HEK293 (cell line): ENCODE results near the gene RSBN1L.

Experiments
- FEZF1 ChIP-seq: fragments of 450-650 bp; formaldehyde crosslinking; IDR thresholded peaks from 2 replicates; pipeline ENCODE4 v1.5.1; 2016; ENCODE audit warnings: missing biosample characterization, missing genetic modification characterization
- ZNF169 ChIP-seq: fragments of 450-650 bp; formaldehyde crosslinking; IDR thresholded peaks from 2 replicates; pipeline ENCODE4 v1.5.1; 2016; ENCODE audit warnings: missing biosample characterization, missing genetic modification characterization
- ZNF274 ChIP-seq, 2 experiments: fragments of 200-500 bp in 1 of 2; fragments of 450-650 bp in 1 of 2; sonication (Bioruptor generic) in 1 of 2; formaldehyde crosslinking in 1 of 2; IDR thresholded peaks; 2 replicates each; pipeline versions ENCODE4 v1.5.1 to v1.6.1; 2014 to 2016; ENCODE audit warnings: borderline replicate concordance in 1 of 2, inconsistent platforms in 1 of 2, low read length in 1 of 2, missing biosample characterization in 1 of 2, missing genetic modification characterization in 1 of 2
- ZNF624 ChIP-seq: fragments of 450-650 bp; formaldehyde crosslinking; IDR thresholded peaks from 2 replicates; pipeline ENCODE4 v1.5.1; 2017; ENCODE audit warnings: missing biosample characterization, missing genetic modification characterization
- ZNF660 ChIP-seq: fragments of 450-650 bp; IDR thresholded peaks from 2 replicates; pipeline ENCODE4 v1.5.1; 2018; ENCODE audit warnings: missing biosample characterization, mild to moderate bottlenecking, missing genetic modification characterization
- TF ChIP-seq, protein P1 (sequence below): fragments of 450-650 bp; formaldehyde crosslinking; IDR thresholded peaks from 2 replicates; pipeline ENCODE4 v1.5.1; 2016; ENCODE audit warnings: missing biosample characterization, missing genetic modification characterization
- TF ChIP-seq, protein P2 (sequence below): fragments of 450-650 bp; formaldehyde crosslinking; IDR thresholded peaks from 2 replicates; pipeline ENCODE4 v1.5.1; 2016; ENCODE audit warnings: missing biosample characterization, missing genetic modification characterization, low read depth
- TF ChIP-seq, protein P3 (sequence below): fragments of 450-650 bp; formaldehyde crosslinking; IDR thresholded peaks from 2 replicates; pipeline ENCODE4 v1.5.1; 2016; ENCODE audit warnings: missing biosample characterization, missing genetic modification characterization
- TF ChIP-seq, protein P4 (sequence below): fragments of 450-650 bp; formaldehyde crosslinking; IDR thresholded peaks from 2 replicates; pipeline ENCODE4 v1.5.1; 2016; ENCODE audit warnings: missing biosample characterization, missing genetic modification characterization

DNA sequence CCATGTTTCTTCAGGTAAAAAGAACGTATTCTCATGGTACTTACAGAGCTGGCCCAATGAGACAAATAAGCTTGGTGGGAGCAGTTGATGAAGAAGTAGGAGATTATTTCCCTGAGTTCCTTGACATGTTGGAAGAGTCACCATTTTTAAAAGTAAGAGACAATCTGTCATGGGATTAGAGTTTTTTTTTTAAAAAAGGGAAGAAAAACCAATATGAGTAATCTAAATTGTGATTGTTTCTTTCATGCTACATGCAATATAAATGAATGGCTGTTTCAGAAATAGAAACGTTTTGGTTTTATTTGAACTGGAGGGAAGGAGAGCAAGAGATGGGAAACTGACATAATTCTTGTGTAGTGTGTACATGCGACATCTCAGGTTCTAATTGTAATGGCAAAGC, 69.2 kb downstream of the RSBN1L start:
- TF ChIP-seq ZNF169 (no peak), FEZF1 (tag by site-specific recombination) (no peak), ZNF274 (IDR thresholded peaks at IDR 0.05; ENCODE audit: low read length) (no peak), ZNF274 (tag by site-specific recombination; IDR thresholded peaks at IDR 0.05; ENCODE audit: borderline replicate concordance) (no peak), ZNF660 (tag by site-specific recombination) (no peak), ZNF624 (tag by site-specific recombination) (no peak)
- TF ChIP-seq, protein P1, sequence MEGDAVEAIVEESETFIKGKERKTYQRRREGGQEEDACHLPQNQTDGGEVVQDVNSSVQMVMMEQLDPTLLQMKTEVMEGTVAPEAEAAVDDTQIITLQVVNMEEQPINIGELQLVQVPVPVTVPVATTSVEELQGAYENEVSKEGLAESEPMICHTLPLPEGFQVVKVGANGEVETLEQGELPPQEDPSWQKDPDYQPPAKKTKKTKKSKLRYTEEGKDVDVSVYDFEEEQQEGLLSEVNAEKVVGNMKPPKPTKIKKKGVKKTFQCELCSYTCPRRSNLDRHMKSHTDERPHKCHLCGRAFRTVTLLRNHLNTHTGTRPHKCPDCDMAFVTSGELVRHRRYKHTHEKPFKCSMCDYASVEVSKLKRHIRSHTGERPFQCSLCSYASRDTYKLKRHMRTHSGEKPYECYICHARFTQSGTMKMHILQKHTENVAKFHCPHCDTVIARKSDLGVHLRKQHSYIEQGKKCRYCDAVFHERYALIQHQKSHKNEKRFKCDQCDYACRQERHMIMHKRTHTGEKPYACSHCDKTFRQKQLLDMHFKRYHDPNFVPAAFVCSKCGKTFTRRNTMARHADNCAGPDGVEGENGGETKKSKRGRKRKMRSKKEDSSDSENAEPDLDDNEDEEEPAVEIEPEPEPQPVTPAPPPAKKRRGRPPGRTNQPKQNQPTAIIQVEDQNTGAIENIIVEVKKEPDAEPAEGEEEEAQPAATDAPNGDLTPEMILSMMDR (tag by site-specific recombination): no peak
- TF ChIP-seq, protein P2, sequence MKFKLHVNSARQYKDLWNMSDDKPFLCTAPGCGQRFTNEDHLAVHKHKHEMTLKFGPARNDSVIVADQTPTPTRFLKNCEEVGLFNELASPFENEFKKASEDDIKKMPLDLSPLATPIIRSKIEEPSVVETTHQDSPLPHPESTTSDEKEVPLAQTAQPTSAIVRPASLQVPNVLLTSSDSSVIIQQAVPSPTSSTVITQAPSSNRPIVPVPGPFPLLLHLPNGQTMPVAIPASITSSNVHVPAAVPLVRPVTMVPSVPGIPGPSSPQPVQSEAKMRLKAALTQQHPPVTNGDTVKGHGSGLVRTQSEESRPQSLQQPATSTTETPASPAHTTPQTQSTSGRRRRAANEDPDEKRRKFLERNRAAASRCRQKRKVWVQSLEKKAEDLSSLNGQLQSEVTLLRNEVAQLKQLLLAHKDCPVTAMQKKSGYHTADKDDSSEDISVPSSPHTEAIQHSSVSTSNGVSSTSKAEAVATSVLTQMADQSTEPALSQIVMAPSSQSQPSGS: no peak
- TF ChIP-seq, protein P3, sequence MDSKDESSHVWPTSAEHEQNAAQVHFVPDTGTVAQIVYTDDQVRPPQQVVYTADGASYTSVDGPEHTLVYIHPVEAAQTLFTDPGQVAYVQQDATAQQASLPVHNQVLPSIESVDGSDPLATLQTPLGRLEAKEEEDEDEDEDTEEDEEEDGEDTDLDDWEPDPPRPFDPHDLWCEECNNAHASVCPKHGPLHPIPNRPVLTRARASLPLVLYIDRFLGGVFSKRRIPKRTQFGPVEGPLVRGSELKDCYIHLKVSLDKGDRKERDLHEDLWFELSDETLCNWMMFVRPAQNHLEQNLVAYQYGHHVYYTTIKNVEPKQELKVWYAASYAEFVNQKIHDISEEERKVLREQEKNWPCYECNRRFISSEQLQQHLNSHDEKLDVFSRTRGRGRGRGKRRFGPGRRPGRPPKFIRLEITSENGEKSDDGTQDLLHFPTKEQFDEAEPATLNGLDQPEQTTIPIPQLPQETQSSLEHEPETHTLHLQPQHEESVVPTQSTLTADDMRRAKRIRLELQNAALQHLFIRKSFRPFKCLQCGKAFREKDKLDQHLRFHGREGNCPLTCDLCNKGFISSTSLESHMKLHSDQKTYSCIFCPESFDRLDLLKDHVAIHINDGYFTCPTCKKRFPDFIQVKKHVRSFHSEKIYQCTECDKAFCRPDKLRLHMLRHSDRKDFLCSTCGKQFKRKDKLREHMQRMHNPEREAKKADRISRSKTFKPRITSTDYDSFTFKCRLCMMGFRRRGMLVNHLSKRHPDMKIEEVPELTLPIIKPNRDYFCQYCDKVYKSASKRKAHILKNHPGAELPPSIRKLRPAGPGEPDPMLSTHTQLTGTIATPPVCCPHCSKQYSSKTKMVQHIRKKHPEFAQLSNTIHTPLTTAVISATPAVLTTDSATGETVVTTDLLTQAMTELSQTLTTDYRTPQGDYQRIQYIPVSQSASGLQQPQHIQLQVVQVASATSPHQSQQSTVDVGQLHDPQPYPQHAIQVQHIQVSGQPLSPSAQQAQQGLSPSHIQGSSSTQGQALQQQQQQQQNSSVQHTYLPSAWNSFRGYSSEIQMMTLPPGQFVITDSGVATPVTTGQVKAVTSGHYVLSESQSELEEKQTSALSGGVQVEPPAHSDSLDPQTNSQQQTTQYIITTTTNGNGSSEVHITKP (tag by site-specific recombination): no peak
- TF ChIP-seq, protein P4, sequence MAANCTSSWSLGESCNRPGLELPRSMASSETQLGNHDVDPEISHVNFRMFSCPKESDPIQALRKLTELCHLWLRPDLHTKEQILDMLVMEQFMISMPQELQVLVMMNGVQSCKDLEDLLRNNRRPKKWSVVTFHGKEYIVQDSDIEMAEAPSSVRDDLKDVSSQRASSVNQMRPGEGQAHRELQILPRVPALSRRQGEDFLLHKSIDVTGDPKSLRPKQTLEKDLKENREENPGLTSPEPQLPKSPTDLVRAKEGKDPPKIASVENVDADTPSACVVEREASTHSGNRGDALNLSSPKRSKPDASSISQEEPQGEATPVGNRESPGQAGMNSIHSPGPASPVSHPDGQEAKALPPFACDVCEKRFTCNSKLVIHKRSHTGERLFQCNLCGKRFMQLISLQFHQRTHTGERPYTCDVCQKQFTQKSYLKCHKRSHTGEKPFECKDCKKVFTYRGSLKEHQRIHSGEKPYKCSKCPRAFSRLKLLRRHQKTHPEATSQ (tag by site-specific recombination): no peak
